T47D (cell line): ENCODE data around the gene STMP1.
"Not testable (repeated sequence)": the region's sequence is repeated elsewhere in the genome, so short reads cannot be mapped to it uniquely, and the experiment has no call there.

Experiments used
- DNase-seq, 2 experiments: peaks; one replicate each; pipeline versions ENCODE4 v3.0.0 to v3.0.0-alpha.2; 2011 to 2012; ENCODE audit warnings: low read depth in 1 of 2, low spot score in 1 of 2
- JUND ChIP-seq: IDR thresholded peaks from 2 replicates; pipeline ENCODE4 v1.6.1; 2012; ENCODE audit warnings: low read depth
- in situ Hi-C: cut with HindIII; loops from 2 replicates; pipeline ENCODE4 v1.10.0; 2016; ENCODE audit warnings: low sequenced_read_pairs, low pct_unique_long_range_greater_than_20kb

The STMP1 gene

DNA sequence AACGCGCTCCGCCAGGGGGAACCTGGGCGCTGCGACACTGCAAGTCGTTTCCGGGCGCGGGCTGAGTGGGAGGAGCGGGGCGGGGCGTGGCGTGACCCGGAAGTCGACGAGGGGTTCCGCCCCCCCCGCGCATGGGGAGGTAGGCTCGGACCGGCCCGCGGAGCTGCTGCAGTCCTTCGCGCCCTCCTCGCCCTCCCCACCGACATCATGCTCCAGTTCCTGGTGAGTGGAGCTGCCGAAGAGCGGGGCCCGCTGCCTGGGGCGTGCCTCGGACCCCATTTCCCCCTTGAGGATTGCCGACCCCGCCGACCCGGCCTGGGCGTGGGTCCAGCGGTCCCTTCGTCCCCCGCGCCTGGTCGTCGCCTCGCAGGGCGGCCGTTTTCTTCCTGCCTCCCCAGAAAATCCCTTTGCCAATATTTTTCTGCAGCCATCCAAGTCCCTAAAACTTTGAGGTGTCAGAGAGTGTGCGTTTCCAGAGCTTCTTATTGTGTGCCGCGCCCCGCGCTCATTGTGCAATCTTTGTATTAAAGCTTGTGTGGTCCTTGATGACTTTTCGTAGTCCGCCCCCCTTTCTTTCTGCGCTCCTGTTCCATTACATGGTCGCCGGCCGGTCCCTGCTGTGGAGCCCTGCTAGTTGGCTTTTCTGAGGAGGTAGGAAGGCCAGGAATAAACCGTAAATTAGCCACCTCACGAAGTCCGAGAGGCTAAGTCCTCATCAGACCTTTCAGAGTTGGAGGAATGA lies at the start of gene STMP1:
STMP1 (plus strand) TSS at position 142 of the 742 bp plus-strand sequence.
- in situ Hi-C loops: no loop called here
- DNase-seq: peak; percentile 74 to 93
- TF ChIP-seq JUND: no peak

DNA sequence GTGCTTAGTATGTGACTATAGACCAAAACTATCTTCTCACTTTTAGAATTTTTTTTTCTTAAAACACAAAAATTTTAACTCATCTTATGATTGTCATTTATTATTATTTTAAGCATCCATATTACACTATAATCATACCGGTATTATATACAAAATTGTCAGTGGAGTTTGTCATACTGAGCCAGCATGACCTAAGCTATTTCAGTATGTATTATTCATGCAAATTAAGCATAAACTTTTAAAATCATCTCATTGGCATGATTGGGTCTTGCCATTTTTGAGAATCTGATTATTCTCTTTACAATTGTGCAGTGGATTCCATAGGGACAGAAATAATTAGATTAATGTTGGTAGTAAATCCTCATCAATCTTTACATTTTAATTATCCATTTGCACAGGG lies 46.2 kb upstream of the STMP1 start:
- no peak for DNase-seq
- in situ Hi-C loops: no loop called here
- TF ChIP-seq JUND: no peak

DNA sequence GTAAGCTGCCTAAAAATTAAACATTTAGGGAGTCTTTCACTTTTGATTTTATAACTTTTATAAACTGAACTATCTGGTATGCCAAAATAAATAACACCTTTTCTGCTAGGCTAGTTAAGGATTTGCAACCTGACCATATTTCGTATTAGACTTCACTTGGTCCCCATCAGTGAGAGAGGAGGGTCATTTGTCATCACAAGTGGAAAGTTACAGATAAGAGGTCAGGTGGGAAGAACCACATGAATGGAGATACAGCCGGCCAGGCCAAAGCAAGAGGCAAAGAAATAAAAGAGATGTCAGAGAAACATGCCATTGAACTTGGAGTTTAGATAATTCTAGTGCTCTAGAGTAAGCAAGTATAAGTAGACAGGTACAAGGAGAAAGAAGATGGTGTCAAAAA lies 44.5 kb upstream of the STMP1 start:
- no peak for DNase-seq
- TF ChIP-seq JUND: no peak
- in situ Hi-C loops: no loop called here

DNA sequence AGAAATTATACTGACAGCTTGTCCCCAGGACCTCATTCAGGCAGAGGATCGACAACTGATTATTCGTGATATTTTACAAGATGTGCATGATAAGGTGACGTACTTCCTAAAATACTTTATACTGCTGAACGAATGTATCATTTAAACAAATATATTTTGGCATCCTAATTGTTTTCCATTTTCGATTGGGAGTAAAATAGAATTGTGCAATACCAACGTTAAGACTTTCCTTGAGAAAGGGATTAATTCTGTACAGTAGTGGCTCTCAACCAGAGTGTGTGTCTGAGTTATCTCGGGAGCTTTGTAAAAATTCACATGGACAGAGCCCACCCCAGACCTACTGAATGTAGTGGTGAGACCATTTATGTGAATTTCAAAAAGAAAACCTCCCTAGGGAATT lies 43.8 kb upstream of the STMP1 start:
- TF ChIP-seq JUND: no peak
- no peak for DNase-seq
- in situ Hi-C loops: no loop called here

DNA sequence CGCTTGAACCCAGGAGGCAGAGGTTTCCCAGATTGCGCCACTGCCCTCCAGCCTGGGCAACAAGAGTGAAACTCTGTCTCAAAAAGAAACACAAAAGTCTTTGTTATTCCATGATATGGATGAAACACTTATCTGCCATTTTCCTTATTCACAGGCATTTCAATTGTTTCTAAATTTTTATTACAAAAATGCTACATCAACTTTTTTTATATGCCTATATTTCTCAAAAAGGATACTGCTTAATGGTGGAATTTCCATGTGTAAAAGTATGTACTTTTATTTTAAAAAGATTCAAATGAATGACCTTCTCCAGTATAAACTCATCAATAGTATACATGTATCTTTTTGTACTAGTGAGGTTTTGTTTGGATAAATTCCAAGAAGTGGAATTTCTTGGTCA lies 41.9 kb upstream of the STMP1 start:
- no peak for TF ChIP-seq JUND
- in situ Hi-C loops: no loop called here
- DNase-seq: no peak

DNA sequence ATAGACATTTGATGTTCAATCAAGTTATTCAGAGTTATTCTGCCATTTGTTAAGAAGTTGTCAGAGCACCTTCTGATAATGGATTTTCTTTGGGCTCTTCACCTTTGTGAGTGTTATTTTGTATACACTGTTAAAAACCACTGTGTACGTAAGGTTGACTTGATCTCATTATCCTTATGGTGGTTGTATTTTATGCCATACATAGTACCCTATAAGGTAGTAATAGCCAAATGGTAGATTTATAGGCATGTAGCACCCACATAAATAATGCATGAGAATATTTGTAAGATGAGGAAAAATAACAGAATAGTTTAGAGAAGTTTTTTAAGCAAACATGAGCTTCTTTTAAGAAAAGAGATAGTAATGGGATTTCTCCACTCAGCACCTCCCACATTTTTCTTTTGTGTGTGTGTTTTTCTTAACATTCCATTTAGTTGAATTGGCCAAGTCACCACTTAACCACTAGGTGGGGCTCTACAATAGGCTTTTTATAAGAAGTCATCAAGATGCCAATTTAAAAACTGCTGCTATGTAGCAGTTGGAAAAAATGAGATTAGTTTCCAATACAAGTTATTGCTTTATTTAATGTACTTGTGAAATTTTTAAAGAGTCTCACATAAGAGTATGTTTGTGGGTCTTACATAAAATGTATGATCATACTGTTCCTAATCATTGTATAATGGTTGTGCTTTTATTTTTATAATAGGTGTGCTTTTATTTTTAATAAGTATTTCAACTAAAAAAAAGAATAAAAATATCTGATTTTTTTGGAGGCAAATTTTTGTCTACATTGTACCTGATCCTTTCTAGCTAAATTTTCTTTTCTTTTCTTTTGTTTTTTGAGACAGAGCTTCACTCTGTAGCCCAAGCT lies 41.1 kb upstream of the STMP1 start:
- peak; percentile 5 to 71 for DNase-seq
- in situ Hi-C loops: no loop called here
- TF ChIP-seq JUND: no peak

DNA sequence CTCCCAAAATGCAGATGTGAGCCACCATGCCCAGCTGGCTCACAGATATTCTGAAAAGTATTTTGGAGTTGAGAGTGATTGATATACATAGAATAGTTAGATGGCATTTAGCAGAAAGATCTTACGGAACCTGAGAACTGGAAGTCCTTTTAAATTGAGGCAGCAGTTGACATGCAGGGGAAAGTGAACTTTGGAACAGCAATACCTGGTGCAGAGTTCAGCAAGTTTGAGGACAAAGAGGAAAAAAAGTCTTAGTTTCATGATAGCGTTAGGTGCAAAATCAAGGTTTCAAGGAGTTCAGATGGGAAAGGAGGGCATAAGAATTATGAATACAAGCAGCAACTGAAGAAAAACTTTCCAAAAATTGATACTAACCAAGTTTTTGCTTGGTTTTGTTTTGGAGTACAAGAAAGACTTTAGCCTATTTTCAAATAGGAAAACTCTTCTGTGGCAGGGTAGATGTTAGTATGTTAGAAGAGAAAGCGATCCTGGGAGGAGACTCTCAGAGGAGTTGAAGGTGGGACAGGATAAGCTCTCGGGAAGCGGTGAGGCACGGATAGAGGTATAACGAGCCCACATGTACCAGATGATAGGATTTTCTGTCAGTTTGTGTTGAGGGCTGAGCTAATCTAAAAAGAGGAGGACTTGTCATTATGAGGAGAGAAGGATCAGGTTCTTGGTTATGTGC lies 28.0 kb upstream of the STMP1 start:
- in situ Hi-C loops: no loop called here
- no peak for TF ChIP-seq JUND
- DNase-seq: no peak

DNA sequence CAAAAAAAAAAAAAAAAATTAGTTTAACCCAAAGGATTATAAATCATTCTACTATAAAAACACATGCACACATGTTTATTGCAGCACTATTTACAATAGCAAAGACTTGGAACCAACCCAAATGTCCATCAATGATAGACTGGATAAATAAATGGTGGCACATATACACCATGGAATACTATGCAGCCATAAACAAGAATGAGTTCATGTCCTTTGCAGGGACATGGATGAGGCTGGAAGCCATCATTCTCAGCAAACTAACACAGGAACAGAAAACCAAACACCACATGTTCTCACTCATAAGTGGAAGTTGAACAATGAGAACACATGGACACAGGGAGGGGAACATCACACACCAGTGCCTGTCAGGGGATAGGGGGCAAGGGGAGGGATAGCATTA lies 22.6 kb upstream of the STMP1 start:
- DNase-seq, in situ Hi-C loops: not testable (repeated sequence)

DNA sequence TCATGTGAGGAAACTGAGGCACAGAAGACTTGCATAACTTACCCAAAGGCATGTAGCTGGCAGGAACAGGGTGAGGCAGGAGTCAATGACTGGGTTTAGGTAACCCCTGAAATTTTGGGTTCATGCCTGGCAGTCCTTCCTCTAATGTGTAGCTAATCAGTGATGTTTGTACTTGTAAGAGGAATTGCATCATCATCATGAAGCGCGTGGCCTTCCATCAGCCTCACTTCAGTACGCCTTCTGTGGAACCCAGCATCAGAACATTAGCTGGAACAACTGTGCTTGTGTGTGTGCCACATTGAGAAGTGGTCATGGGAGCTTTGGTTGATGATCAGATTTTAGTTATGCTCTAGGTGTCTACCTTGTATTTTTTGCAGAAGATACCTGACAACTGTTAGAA lies 18.2 kb upstream of the STMP1 start:
- no peak for DNase-seq
- TF ChIP-seq JUND: no peak
- in situ Hi-C loops: no loop called here

DNA sequence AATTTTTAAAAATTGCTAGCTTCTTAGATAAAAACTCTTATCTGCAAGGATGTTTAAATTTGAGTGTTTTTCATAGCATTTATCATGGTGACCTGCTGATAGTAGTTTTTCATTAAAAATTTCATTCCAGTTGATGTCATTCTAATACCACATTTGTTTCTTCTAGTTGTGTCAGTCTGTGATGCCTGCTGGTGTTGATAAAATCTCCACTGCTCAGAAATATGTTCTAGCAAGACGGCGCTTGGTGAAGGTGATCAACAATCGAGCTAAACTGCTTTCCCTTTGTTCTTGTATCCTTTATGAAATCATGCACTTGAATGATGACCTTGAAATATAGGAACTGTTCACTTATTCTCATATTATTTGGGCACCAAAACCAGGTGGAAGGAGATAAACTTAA lies 17.6 kb upstream of the STMP1 start:
- DNase-seq: no peak
- in situ Hi-C loops: no loop called here
- TF ChIP-seq JUND: no peak

DNA sequence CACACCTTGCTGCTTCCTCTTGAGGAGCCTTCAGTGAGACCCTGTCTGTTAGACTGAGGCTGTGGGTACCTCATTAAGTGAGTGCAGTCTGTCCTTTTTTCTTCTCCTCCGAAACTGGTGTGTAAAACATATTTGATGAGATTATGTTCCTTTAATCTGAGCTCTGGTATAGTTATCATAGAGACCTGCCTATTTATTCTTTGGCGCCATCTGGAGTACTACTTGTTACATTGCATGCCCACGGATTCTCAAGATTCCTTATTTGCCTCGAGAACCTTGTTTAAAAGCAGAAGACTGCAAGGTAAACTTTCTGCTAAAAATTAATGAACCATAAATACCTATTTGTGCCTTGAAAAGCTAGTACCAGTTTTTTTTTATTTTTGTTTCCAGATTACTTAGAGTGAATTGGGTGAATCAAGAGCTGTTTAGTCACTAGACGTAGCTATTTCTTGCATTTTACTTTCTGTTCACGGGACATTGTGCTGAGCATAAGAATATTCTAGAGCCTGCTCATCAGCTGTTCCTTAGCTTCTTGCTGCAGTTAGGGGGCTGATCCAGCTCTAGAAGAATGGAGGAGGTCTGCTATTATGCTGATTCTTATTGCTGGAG lies 16.9 kb upstream of the STMP1 start:
- in situ Hi-C loops: no loop called here
- DNase-seq: peak in 1 of 2 experiments; percentile 44
- TF ChIP-seq JUND: no peak

DNA sequence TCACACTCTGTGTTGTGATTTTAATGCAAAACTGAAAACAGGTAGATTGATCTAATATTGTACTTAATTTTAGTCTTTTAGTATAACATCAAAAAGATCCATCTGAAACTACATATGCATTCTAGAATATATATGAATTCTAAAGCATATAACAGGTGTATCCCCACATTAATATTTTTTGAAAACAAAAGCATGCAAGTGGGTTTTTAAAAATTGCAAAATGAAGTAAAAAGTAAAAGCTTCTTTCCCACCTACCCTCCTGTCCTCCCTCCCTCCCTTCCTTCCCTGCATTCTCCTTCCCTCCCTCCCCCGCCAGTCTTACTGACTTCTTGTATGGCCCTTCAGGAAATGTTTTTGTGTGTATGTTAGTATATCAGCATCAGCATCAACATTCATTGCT lies 14.6 kb upstream of the STMP1 start:
- TF ChIP-seq JUND: no peak
- in situ Hi-C loops: no loop called here
- no peak for DNase-seq

DNA sequence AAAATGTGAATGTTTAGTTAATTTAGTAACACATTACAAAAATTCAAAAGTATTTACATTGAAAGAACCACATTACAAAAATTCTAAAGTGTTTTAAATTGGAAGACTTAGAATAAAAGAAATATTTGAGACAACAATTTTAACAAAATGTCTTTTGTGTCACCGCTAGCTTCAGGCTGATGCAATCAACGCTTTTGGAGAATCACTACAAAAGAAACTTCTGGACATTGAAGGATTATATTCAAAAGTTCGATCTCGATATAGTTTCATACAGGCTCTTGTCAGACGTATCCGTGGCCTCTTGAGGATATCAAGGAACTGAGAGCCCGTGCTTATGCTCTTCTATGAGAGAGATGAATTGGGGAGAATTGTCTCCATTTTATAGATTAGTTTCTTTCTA lies 14.1 kb upstream of the STMP1 start:
- in situ Hi-C loops: no loop called here
- DNase-seq: no peak
- no peak for TF ChIP-seq JUND
